Eye (tissue), 1 donor: ENCODE results near the gene PRSS36.
A peak's percentile ranks its signal among the peaks of the same experiment; 100 is the strongest.
"Not testable (repeated sequence)": the region's sequence is repeated elsewhere in the genome, so short reads cannot be mapped to it uniquely, and the experiment has no call there.

Experiments
- DNase-seq: peaks from one replicate; pipeline ENCODE4 v3.0.0-alpha.2; 2015

Gene PRSS36

DNA sequence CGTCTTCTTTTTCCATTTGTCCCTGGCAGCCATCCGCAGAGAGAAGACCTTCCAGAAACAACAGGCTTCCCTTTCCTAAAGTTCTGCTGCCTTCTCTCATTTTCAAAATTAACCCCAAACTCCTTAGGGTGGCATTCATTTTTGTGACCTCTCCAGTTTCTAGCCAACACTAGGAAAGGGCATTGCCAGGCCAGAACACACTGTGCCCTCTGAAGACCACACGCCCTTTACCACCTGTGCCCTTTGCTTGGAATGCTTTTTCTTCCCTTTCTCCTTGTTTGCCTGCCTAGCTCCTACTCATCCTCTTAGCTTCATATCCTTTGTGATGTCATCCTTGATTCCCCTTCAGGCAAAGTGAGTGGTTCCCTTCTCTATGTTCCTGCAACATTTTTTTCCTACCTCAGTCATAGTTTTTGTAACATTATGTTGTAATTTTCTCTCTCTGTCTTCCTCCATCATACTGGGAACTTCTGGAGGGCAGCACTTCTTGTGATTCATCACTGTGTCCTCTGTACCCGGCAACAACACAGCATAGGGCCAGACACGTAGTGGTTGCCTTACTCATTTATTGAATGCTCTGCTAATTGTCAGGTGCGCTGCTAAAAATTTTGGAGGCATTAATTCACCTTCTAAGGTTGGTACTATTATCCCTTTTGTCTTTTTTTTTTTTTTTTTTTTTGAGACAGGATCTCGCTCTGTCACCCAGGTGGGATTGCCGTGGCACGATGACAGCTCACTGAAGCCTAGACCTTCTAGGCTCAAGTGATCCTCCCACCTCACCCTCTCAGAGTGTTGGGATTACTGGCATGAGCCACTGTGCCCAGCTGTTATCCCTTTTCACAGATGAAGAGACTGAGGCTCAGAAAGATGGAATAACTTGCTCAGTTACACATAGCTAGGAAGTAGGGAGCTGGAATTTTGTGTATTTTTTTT lies 31.4 kb downstream of the PRSS36 start:
- DNase-seq = no peak

- peak; percentile 99 for DNase-seq
Measured at GRCh38 chr16:31117384-31118222, 32.3 kb downstream of the PRSS36 start, which contains the start of gene KAT8. Gene KAT8 (plus strand): TSS chr16:31117664. CDS start chr16:31117682, 18 bp downstream.

DNA sequence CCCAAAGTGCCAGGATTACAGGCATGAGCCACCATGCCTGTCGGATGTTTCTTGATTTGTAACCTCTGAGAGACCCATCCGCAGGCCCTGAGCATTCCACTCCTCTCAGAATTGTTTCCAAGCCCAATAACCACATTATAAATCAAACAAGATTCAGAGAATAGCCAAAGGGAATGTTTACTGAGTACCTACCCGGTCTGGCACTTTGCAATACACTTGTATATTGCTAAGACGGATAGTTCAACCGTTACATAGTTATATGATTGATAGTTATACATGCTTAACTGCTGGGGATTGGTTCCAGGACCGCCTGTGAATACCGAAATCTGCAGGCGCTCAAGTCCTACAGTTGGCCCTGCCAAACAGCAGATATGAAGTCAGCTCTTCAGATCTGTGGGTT lies 35.4 kb downstream of the PRSS36 start:
- DNase-seq = no peak

DNA sequence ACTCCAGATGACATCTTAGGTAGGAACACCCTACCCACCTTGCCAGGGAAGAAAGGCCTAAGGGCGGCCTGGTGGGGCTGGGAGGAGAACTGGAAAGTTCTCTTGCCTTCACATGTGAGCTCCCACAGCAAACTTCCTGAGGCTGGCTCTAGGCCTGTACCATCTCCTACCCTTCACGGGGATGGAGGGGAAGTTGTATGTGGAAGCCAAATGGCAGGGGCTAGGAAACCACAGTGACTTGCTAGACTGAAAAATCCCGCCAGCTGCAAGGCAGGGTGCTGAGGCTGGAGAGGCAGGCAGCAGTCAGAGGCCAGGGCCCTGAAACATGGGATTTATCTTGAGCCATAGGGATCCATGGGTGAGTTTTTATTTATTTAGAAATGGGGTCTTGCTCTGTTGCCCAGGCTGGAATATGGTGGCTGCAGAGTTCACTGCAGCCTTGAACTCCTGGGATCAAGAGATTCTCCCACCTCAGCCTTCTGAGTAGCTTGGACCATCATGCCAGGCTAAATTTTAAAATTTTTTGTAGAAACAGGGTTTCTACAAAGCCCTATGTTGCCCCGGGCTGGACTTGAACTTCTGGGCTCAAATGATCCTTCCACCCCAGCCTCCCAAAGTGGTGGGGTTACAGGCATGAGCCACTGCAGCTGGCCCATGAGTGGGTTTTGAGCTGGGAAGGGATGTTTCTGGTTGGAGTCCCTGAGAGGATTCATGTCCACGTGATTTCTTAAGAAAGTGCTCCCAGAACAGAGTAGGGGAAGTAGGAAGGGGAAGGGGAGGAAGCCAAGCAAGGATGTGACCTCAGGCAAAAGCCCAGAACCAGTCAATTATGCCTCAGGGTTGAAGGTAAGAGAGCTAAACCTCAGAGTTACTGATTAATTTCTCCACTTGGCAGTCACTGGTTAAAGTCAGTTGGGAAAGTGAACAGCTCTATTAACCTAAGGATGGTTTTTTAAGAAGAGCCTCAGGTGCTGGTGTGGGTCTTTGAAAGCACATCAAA lies 36.4 kb downstream of the PRSS36 start:
- DNase-seq = no peak

DNA sequence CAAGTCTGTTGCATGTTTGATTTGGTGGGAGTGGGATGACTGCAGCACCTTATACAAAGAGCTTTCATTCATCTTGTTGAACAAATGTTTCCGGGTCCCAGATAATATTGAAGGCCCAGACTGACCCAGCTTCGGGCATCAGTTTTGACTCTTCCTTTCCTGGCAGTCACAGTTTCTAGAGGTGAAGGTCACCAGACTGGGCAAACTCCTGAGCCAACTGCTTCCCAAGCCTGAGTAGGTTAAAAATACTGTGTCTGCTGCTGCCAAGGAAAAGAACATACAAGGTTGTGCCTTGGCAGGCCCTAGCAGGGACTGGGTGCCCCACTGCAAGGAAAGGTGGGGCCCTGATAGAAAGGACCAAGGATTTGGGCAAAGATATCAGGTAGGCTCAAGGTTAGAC lies 37.2 kb downstream of the PRSS36 start:
- DNase-seq = no peak

GRCh38 chr16:31111881-31112466 lies 37.9 kb downstream of the PRSS36 start:
- no peak for DNase-seq

GRCh38 chr16:31110106-31111034 lies 39.5 kb downstream of the PRSS36 start:
- no peak for DNase-seq

DNA sequence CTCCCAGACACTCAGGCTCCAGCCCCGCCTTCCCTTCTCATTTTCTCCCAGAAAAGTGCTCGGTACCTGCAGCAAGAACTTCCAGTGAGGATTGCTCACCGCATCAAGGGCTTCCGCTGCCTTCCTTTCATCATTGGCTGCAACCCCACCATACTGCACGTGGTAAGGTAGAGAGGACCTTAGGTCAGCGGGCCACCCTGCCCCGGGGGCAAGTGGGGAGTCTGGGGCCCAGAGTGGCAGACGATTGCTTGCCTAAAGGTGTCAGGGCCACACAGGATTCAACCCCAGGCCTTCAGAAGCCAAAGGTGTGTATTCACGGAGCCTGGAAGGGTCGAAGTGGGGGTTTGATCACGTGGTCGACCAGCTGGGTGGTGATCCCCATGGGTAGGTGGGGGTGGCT lies 40.2 kb downstream of the PRSS36 start:
- DNase-seq = no peak

GRCh38 chr16:31108794-31109558 lies 40.9 kb downstream of the PRSS36 start:
- DNase-seq = no peak

- DNase-seq = peak; percentile 86
Measured at GRCh38 chr16:31108035-31108793, 41.7 kb downstream of the PRSS36 start, which contains the start of gene BCKDK. Gene BCKDK (plus strand): TSS chr16:31108386. CDS start chr16:31109224, 838 bp downstream.

DNA sequence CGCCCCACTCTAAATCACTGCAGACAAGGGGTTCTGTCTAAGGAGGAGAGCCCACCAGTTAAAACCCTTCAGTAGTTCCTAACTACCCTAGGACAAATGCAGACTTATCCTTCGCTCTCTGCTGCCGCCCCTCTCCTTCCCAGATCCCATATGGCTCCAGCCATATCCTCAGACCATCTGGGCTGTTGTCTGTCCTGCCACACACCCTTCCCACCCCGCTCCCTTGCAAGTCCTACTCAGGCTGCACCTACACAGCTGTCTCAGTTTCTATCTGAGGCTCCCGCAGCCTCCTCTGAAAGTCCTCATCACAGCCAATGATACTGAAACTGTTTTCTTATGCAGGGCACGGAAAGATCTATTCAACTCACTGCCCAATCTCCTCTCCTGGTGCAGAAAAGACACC lies 42.4 kb downstream of the PRSS36 start:
- DNase-seq = no peak

DNA sequence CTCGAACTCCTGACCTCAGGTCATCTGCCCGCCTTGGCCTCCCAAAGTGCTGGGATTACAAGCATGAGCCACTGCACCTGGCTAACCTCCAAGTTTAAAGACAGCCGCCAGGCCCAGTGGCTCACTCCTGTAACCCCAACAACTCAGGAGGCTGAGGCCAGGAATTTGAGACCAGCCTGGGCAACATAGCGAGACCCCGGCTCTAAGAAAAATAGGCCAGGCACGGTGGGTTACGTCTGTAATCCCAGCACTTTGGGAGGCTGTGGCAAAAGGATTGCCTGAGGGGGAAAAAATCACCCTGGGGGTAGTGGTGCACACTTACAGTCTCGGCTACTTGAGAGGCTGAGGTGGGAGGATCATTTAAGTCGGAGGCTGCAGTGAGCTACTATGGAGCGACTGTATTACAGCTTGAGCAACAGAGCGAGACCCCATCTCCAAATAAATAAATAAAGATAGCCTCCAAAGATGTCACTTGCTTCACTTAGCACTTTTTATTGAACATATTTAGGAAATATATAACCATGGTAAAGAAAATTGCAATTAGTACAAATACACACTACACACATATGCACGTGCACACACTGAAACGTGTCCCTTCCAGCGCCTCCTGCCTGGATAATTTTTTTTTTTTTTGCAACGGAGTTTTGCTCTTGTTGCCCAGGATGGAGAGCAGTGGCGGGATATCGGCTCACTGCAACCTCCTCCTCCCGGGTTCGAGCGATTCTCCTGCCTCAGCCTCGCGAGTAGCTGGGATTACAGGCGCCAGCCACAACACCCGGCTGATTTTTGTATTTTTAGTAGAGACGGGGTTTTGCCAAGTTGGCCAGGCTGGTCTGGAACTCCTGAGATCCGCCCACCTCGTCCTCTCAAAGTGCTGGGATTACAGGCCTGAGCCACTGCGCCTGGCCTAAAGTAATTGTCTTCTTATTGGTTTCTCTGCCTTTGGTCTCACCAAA lies 43.1 kb downstream of the PRSS36 start:
- DNase-seq = no peak

DNA sequence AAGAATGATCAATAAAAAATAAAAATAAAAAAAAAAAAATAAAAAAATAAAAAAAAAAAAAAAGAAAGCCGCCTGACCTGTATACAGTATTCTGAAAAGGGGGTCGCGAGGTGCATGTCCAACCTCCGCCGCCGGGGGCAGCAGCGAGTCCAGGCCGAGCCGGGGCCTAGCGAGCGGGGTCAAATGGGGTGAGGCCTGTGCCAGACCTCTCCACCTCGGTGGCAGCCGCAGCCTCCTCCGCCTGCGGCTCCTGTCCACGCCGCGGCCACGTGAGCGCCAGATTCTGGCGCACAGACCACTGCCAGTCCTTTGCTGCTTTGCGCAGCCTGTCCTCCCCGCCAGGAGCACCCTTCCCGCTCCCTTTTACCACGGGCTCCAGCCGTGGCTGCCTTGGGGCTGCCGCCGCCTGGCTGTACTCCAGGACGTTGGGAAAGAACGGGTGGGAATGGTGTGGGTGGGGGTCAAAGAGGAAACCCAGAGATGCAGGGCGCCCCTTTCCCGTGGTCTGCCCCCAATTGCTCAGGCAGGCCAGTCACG lies 44.1 kb downstream of the PRSS36 start:
- DNase-seq = peak; percentile 88

DNA sequence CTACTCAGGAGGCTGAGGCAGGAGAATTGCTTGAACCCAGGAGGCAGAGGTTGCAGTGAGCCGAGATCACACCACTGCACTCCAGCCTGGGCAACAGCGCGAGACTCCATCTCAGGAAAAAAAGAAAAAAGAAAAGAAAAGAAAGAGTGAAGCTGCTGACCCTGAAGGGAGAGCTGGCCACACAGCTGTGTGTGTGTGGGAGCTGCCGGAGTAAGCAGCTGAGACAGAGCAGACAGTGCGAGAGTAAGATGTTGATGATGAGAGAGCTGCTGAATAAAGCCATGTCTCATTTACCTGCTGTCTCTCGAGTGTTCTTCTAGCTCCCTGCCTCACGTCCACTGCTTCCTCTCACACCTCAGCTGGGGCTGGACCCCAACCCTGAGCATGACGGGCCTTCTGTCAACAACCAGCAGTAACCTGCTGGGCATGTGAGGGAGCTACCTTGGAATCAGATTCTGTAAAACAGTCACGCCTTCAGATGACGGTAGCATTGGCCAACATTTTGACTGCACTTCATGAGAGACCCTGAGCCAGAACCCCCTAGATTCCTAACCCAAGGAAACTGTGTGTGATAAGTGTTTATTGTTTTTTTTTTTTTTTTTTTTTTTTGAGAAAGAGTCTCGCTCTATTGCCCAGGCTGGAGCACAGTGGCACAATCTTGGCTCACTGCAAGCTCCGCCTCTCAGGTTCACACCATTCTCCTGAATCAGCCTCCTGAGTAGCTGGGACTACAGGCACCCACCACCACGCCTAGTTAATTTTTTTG lies 48.8 kb downstream of the PRSS36 start:
- not testable (repeated sequence) for DNase-seq

GRCh38 chr16:31099860-31100638 lies 49.8 kb downstream of the PRSS36 start:
- DNase-seq = no peak
